ENCODE data around the gene NEUROD2. TPM values are rescaled to one million over a fixed set of nuclear protein-coding genes. Genes with fewer than 3 reads are reported as not detected.

NEUROD2 gene
- total and polyA plus RNA-seq, 2 donors (not counting 3 experiments of a cell fraction or from before 2014, with no cell fraction given) = not detected

GRCh38 chr17:39655105-39655504 lies 47.4 kb upstream of the NEUROD2 start:
- Histone ChIP-seq H3K4me1 (ENCODE audit: control insufficient read depth, extremely low read depth, insufficient read depth, low read length) (peaks cover 12% of the 10 kb centered on the region), H3K9me3 (replicated peaks; ENCODE audit: control insufficient read depth, insufficient read depth, low read length) (no peaks in the 10 kb centered on the region), H3K27ac (ENCODE audit: insufficient read depth, low read depth, low read length) (no peak overlapping the region), H3K4me2 (ENCODE audit: insufficient read depth, low read length) (no peak overlapping the region), H2AFZ (ENCODE audit: low read depth, low read length) (no peak overlapping the region), H3K4me3 (replicated peaks in 1 of 3; ENCODE audit: insufficient read depth in 1 of 3, low read depth in 1 of 3, low read length in 3 of 3) (no peak overlapping the region), H3K27me3 (ENCODE audit: control insufficient read depth in 2 of 2, insufficient read depth in 2 of 2, low read length in 2 of 2) (no peaks in the 10 kb centered on the region), H4K20me1 (replicated peaks; ENCODE audit: control insufficient read depth, extremely low read depth, insufficient read depth, low read length) (no peaks in the 10 kb centered on the region), H3K36me3 (ENCODE audit: control insufficient read depth in 2 of 2, extremely low read depth in 1 of 2, insufficient read depth in 2 of 2, low read length in 2 of 2) (no peaks in the 10 kb centered on the region), H3K9ac (replicated peaks; ENCODE audit: extremely low read depth, insufficient read depth, low read length) (no peak overlapping the region), H3K9me1 (replicated peaks; ENCODE audit: control insufficient read depth, extremely low read depth, insufficient read depth, low read length) (no peaks in the 10 kb centered on the region), H3K79me2 (ENCODE audit: control insufficient read depth, insufficient read depth, low read length) (no peaks in the 10 kb centered on the region)
- intact Hi-C loops (cut with micrococcal nuclease) = no loop called here
- BruUV-seq (replicated peaks) = no TSS peak
- TF ChIP-seq POLR2AphosphoS5 (IDR thresholded peaks at IDR 0.05; ENCODE audit: insufficient read depth, low read depth, low read length) = no peak
- TF ChIP-seq CTCF (IDR thresholded peaks at IDR 0.05; ENCODE audit: extremely low read depth in 1 of 2, insufficient read depth in 1 of 2, low read depth in 1 of 2, low read length in 2 of 2) = no peak
- TF ChIP-seq POLR2A (IDR thresholded peaks at IDR 0.05; ENCODE audit: low read depth, low read length) = no peak
- TF ChIP-seq, protein P1, sequence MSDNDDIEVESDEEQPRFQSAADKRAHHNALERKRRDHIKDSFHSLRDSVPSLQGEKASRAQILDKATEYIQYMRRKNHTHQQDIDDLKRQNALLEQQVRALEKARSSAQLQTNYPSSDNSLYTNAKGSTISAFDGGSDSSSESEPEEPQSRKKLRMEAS (IDR thresholded peaks at IDR 0.05; ENCODE audit: insufficient read depth, insufficient read length) = no peak
- TF ChIP-seq JUN (IDR thresholded peaks at IDR 0.05; ENCODE audit: borderline replicate concordance, insufficient read depth, insufficient read length, low read depth) = no peak
- TF ChIP-seq GATA2 (IDR thresholded peaks at IDR 0.05; ENCODE audit: insufficient read depth, insufficient read length, low read depth, low read length) = no peak
- no peak for TF ChIP-seq EZH2 (IDR thresholded peaks at IDR 0.05; ENCODE audit: borderline replicate concordance, low read depth, low read length, severe bottlenecking)
- no peak for TF ChIP-seq MYC (IDR thresholded peaks at IDR 0.05; ENCODE audit: low read depth, low read length)
- TF ChIP-seq FOS (IDR thresholded peaks at IDR 0.05; ENCODE audit: borderline replicate concordance, insufficient read depth, low read length) = no peak
- dilution Hi-C loops (cut with MboI; ENCODE audit: extremely low pct_ligation_motif_present, low sequenced_read_pairs) = no loop called here
- DNase-seq (ENCODE audit: low read depth, low spot score) (no peak), FAIRE-seq (no peak)
- ChIA-PET CTCF (interaction anchor here (0.7 to 9.3 kb wide), 14 partner anchors 9 to 108 kb away, joined by 3 to 114 read pairs (median 12); partner anchors contain the start of genes MIEN1, PNMT and TCAP), POLR2A (no interaction called here)

All from endothelial cell of umbilical vein (primary cell).